ENCODE measurements around the gene KSR1.

DNA sequence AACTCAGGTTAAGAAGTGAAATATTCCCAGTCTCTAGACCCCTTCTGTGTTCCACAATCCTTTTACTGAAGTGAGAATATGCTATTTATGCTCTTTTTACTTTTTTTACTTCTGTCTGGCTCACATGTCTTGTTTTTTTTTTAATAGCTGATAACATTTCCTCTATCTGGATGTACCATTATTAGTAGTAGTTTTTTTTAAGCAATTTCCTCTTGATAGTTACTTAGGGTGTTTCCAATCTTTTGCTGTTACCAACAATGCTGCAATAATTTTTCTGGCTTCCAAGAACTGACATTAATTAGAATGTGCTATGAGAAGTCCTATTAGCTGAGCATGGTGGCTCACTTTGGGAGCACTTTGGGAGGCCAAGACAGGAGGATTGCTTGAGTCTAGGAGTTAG lies 32.0 kb downstream of the KSR1 start:
- TF ChIP-seq ZFP3 (CRISPR knock-in tag; IDR thresholded peaks at IDR 0.05) (no peak), GLIS3 (CRISPR knock-in tag; IDR thresholded peaks at IDR 0.05) (no peak), SNAI2 (CRISPR knock-in tag; IDR thresholded peaks at IDR 0.05) (no peak)
- TF ChIP-seq, protein P1, sequence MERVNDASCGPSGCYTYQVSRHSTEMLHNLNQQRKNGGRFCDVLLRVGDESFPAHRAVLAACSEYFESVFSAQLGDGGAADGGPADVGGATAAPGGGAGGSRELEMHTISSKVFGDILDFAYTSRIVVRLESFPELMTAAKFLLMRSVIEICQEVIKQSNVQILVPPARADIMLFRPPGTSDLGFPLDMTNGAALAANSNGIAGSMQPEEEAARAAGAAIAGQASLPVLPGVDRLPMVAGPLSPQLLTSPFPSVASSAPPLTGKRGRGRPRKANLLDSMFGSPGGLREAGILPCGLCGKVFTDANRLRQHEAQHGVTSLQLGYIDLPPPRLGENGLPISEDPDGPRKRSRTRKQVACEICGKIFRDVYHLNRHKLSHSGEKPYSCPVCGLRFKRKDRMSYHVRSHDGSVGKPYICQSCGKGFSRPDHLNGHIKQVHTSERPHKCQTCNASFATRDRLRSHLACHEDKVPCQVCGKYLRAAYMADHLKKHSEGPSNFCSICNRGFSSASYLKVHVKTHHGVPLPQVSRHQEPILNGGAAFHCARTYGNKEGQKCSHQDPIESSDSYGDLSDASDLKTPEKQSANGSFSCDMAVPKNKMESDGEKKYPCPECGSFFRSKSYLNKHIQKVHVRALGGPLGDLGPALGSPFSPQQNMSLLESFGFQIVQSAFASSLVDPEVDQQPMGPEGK (CRISPR knock-in tag; IDR thresholded peaks at IDR 0.05; ENCODE audit: borderline replicate concordance): no peak

All from SK-N-SH treated with all-trans-retinoic acid at 6 μM for 48 hours (cell line).